Testis (tissue), 2 donors: ENCODE measurements around the gene ALG9.

ENCODE experiments used
- CTCF ChIP-seq, 3 experiments: fragments of 450-650 bp in 2 of 3; fragments of 200-600 bp in 1 of 3; sonication (generic) in 1 of 3; IDR thresholded peaks; one replicate each; pipeline ENCODE4 v1.5.1; 2016 to 2019; ENCODE audit warnings: antibody characterized with exemption in 3 of 3, mild to moderate bottlenecking in 2 of 3, moderate library complexity in 1 of 3
- POLR2A ChIP-seq: fragments of 450-650 bp; IDR thresholded peaks from one replicate; pipeline ENCODE4 v1.6.1; 2017; ENCODE audit warnings: antibody characterized with exemption, mild to moderate bottlenecking, moderate library complexity

GRCh38 chr11:111913031-111913861, 41.9 kb upstream of the ALG9 start:
- no peak for TF ChIP-seq CTCF (IDR thresholded peaks at IDR 0.05)
- TF ChIP-seq POLR2A = no peak
